SK-N-SH treated with all-trans-retinoic acid at 6 μM for 48 hours (cell line): ENCODE results near the gene WDR54.

Experiments used
- CSRNP3 ChIP-seq: fragments of 250-450 bp; sonication (Bioruptor Pico); IDR thresholded peaks from 2 replicates; pipeline ENCODE4 v1.5.1; 2021; ENCODE audit warnings: mild to moderate bottlenecking, moderate library complexity
- OSR1 ChIP-seq: fragments of 250-450 bp; sonication (Bioruptor Pico); IDR thresholded peaks from 2 replicates; pipeline ENCODE4 v1.8.0; 2022; ENCODE audit warnings: moderate library complexity, mild to moderate bottlenecking, inconsistent platforms
- RARB ChIP-seq: fragments of 250-450 bp; sonication (Bioruptor Pico); IDR thresholded peaks from 2 replicates; pipeline ENCODE4 v1.8.0; 2021; ENCODE audit warnings: mild to moderate bottlenecking, moderate library complexity
- TSHZ2 ChIP-seq: fragments of 250-450 bp; sonication (Bioruptor Pico); IDR thresholded peaks from 2 replicates; pipeline ENCODE4 v1.5.0; 2020; ENCODE audit warnings: mild to moderate bottlenecking, moderate library complexity
- ZFP30 ChIP-seq: fragments of 450-650 bp; formaldehyde crosslinking; IDR thresholded peaks from 2 replicates; pipeline ENCODE4 v1.5.0; 2022; ENCODE audit warnings: mild to moderate bottlenecking, moderate library complexity

DNA sequence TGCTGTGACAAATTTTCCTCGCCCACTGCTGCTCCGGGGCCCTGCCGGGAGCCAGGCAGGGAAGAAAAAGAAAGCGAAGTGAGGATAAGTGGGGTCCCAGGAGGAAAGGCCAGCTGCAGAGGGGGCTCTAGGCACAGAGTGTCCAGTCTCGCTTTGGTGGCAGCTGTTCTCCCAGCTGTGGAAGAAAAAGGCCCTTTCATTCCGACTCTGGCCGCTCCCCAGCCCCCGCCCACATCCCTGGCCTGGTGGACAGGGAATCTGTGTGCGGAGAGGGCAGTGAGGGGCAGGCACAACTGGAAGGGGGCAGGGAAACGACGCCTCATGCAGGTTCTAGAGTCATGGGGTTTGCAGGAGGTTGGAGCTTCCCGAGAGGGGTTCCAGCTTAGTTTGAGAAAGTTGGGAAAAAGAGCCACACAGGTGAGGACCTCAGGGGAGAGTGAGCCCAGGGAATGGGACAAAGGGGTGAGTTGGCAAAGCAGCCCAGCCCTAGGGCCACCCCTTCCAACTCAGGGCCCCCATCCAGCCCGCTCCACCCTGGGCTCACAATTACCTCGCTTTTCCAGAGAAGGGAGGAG is 18.4 kb downstream of the WDR54 start:
- TF ChIP-seq ZFP30 = no peak
- no peak for TF ChIP-seq TSHZ2 (CRISPR knock-in tag)
- TF ChIP-seq RARB (CRISPR knock-in tag) = no peak
- no peak for TF ChIP-seq CSRNP3
- TF ChIP-seq OSR1 (CRISPR knock-in tag) = no peak
